Subcutaneous abdominal adipose tissue (tissue), 5 donors: ENCODE results near the gene THEM5.
"Not testable (repeated sequence)": the region's sequence is repeated elsewhere in the genome, so short reads cannot be mapped to it uniquely, and the experiment has no call there.

Experiments used
- H3K27ac ChIP-seq: one replicate; pipeline ENCODE4 v1.7.0; 2013; ENCODE audit warnings: low read depth, mild to moderate bottlenecking, inconsistent platforms, low read length, moderate library complexity
- H3K27me3 ChIP-seq, 5 donors: one replicate each; pipeline ENCODE4 v1.7.0; 2013; ENCODE audit warnings: low read length in 5 of 5, inconsistent platforms in 1 of 5; ENCODE audit not compliant: control insufficient read depth in 5 of 5, insufficient read depth in 4 of 5
- H3K36me3 ChIP-seq, 5 donors: one replicate each; pipeline ENCODE4 v1.7.0; 2013; ENCODE audit warnings: low read length in 5 of 5; ENCODE audit not compliant: control insufficient read depth in 5 of 5, insufficient read depth in 5 of 5
- H3K4me1 ChIP-seq, 5 donors: one replicate each; pipeline ENCODE4 v1.7.0; 2013; ENCODE audit warnings: low read length in 5 of 5, mild to moderate bottlenecking in 3 of 5, moderate library complexity in 1 of 5; ENCODE audit not compliant: control insufficient read depth in 5 of 5, insufficient read depth in 5 of 5
- H3K4me3 ChIP-seq, 5 donors: one replicate each; pipeline ENCODE4 v1.7.0; 2013; ENCODE audit warnings: low read length in 5 of 5, low read depth in 1 of 5
- H3K9ac ChIP-seq, 5 donors: one replicate each; pipeline ENCODE4 v1.7.0; 2013; ENCODE audit warnings: low read length in 5 of 5, mild to moderate bottlenecking in 4 of 5, moderate library complexity in 3 of 5
- H3K9me3 ChIP-seq, 5 donors: one replicate each; pipeline ENCODE4 v1.7.0; 2013; ENCODE audit warnings: low read length in 5 of 5; ENCODE audit not compliant: control insufficient read depth in 5 of 5
- donor health status: healthy.
- donor health status: healthy.
- donor health status: healthy.
- donor health status: healthy.
- donor health status: healthy.

THEM5 gene

GRCh38 chr1:151885479-151885878, 32.0 kb upstream of the THEM5 start:
- H3K27me3 ChIP-seq = no peaks in the 10 kb centered on the region
- H3K36me3 ChIP-seq = peaks cover 0 to 11% (median 6%) of the 10 kb centered on the region in 5 donors
- H3K9me3 ChIP-seq = peaks cover 0 to 4% (median 0%) of the 10 kb centered on the region in 5 donors
- H3K4me1 ChIP-seq = no peaks in the 10 kb centered on the region
- H3K9ac ChIP-seq = no peak overlapping the region
- no peak overlapping the region for H3K27ac ChIP-seq
- no peak overlapping the region for H3K4me3 ChIP-seq

DNA sequence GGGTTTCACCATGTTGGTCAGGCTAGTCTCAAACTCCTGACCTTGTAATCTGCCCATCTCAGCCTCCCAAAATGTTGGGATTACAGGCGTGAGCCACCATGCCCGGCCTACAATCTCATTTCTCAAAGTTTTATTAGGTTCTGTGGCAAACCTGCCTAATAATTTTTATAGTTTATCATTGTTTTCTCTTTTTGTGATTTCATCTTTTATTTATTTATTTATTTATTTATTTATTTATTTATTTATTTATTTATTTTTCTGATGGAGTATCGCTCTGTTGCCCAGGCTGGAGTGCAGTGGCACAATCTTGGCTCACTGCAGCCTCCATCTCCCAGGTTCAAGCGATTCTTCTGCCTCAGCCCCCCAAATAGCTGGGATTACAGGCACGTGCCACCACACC, 31.4 kb upstream of the THEM5 start:
- H3K36me3 ChIP-seq = peaks cover 0 to 11% (median 3%) of the 10 kb centered on the region in 5 donors
- not testable (repeated sequence) for H3K4me3 ChIP-seq, H3K9ac ChIP-seq, H3K27ac ChIP-seq, H3K4me1 ChIP-seq, H3K27me3 ChIP-seq, H3K9me3 ChIP-seq

DNA sequence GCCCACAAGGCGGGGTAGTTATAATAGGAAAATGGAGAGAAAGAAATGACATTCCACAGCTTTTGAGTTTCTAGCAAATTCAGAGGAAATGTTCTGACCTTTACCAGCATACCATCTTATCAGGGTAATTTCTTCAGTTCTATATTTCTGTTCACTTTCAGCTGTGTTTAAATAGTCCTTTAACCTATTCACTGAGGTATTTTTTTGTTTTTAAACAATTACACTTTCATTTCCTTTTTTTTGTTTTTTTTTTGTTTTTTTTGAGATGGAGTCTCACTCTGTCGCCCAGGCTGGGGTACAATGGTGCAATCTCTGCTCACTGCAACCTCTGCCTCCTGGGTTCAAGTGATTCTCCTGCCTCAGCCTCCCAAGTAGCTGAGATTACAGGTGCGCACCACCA, 30.9 kb upstream of the THEM5 start:
- H3K9me3 ChIP-seq, H3K4me1 ChIP-seq, H3K4me3 ChIP-seq, H3K9ac ChIP-seq, H3K27me3 ChIP-seq, H3K27ac ChIP-seq: not testable (repeated sequence)
- peaks cover 0 to 11% (median 3%) of the 10 kb centered on the region in 5 donors for H3K36me3 ChIP-seq

GRCh38 chr1:151883898-151884297, 30.4 kb upstream of the THEM5 start:
- not testable (repeated sequence) for H3K9ac ChIP-seq, H3K4me3 ChIP-seq, H3K27ac ChIP-seq, H3K4me1 ChIP-seq, H3K9me3 ChIP-seq, H3K36me3 ChIP-seq, H3K27me3 ChIP-seq

- H3K9ac ChIP-seq, H3K27ac ChIP-seq, H3K36me3 ChIP-seq, H3K9me3 ChIP-seq, H3K4me3 ChIP-seq, H3K4me1 ChIP-seq, H3K27me3 ChIP-seq: not testable (repeated sequence)
Measured at GRCh38 chr1:151882918-151883317, 29.4 kb upstream of the THEM5 start.

GRCh38 chr1:151882466-151882865, 29.0 kb upstream of the THEM5 start:
- peaks cover 0 to 4% (median 3%) of the 10 kb centered on the region in 5 donors for H3K36me3 ChIP-seq
- H3K4me3 ChIP-seq = no peak overlapping the region

GRCh38 chr1:151881479-151881878, 28.0 kb upstream of the THEM5 start:
- Histone ChIP-seq H3K36me3 (peaks cover 0 to 9% (median 3%) of the 10 kb centered on the region in 5 donors), H3K9me3 (peaks cover 0 to under 1% (median 0%) of the 10 kb centered on the region in 5 donors), H3K4me3 (no peak overlapping the region), H3K27me3 (no peaks in the 10 kb centered on the region), H3K27ac (no peak overlapping the region), H3K9ac (no peak overlapping the region), H3K4me1 (no peaks in the 10 kb centered on the region)

More at GRCh38 chr1:151882466-151882865, 29.0 kb upstream of the THEM5 start:
- H3K27ac ChIP-seq = no peak overlapping the region
- H3K9ac ChIP-seq = no peak overlapping the region
- no peaks in the 10 kb centered on the region for H3K27me3 ChIP-seq
- H3K4me1 ChIP-seq = no peaks in the 10 kb centered on the region
- H3K9me3 ChIP-seq = peaks cover 0 to 4% (median 0%) of the 10 kb centered on the region in 5 donors

GRCh38 chr1:151875419-151876097, 22.0 kb upstream of the THEM5 start:
- Histone ChIP-seq H3K9me3 (no peaks in the 10 kb centered on the region), H3K27ac (no peak overlapping the region), H3K27me3 (no peaks in the 10 kb centered on the region), H3K9ac (no peak overlapping the region), H3K4me1 (no peaks in the 10 kb centered on the region), H3K4me3 (no peak overlapping the region), H3K36me3 (peaks cover 8 to 28% (median 13%) of the 10 kb centered on the region in 5 donors)

GRCh38 chr1:151872776-151873175, 19.3 kb upstream of the THEM5 start:
- H3K9me3 ChIP-seq, H3K4me3 ChIP-seq, H3K4me1 ChIP-seq, H3K9ac ChIP-seq, H3K27me3 ChIP-seq, H3K27ac ChIP-seq: not testable (repeated sequence)
- peaks cover 8 to 25% (median 13%) of the 10 kb centered on the region in 5 donors for H3K36me3 ChIP-seq

DNA sequence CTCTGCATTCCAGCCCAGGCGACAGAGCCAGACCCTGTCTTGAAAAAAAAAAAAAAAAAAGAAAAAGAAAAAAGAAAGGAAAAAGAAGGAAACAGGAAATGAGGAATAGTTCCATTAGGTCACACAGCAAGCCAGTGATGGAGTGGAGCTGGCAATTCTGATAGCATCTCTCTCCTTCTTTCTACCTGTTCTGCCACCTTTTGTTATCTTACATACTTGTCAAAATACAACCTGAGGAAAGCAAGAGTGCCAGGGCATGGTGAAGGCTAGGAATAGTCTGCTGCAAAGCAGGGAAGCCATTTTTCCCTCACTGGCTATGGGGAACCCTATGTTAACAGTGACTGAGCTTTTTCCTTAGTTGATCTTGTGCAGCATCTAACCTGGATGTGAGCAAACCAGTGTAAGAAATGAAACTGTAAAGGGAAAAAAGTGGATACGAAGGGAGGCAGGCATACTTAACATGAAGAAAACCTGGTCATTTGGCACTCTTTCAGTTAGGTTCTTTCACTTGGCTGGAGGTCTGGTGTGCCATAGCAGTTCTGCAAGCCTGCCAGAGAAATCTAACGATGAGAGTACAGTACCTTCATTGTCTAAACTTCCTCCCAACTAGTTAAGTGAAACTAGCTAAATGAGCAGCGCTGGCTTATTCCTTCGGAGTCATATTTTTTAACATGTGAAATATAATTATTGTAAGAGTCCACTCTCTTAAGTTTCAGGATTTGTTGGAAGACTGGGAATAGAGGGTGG, 17.9 kb upstream of the THEM5 start:
- no peak overlapping the region for H3K27ac ChIP-seq
- no peaks in the 10 kb centered on the region for H3K9me3 ChIP-seq

More for the DNA sequence above, 17.9 kb upstream of the THEM5 start:
- Histone ChIP-seq H3K36me3 (peaks cover 8 to 20% (median 13%) of the 10 kb centered on the region in 5 donors), H3K4me1 (peaks cover 0 to 14% (median 12%) of the 10 kb centered on the region in 5 donors), H3K4me3 (no peak overlapping the region), H3K27me3 (no peaks in the 10 kb centered on the region), H3K9ac (no peak overlapping the region)
